GM19238 (cell line): ENCODE measurements around the gene CACNA1F.
A peak's percentile ranks its signal among the peaks of the same experiment; 100 is the strongest.

Experiments
- DNase-seq: peaks from one replicate; pipeline ENCODE4 v3.0.0; 2011; ENCODE audit warnings: low spot score; ENCODE audit not compliant: insufficient read length

The CACNA1F gene

GRCh38 chrX:49257846-49258748, 25.0 kb upstream of the CACNA1F start:
- DNase-seq = no peak

GRCh38 chrX:49257074-49257790, 24.1 kb upstream of the CACNA1F start:
- DNase-seq = no peak

- DNase-seq = no peak
Measured at GRCh38 chrX:49256268-49256995, 23.3 kb upstream of the CACNA1F start.

- no peak for DNase-seq
Measured at GRCh38 chrX:49254639-49255038, 21.5 kb upstream of the CACNA1F start.

- no peak for DNase-seq
Measured at GRCh38 chrX:49251325-49251724, 18.2 kb upstream of the CACNA1F start.

GRCh38 chrX:49250578-49250977, 17.4 kb upstream of the CACNA1F start:
- DNase-seq = no peak

GRCh38 chrX:49250066-49250465, 16.9 kb upstream of the CACNA1F start:
- no peak for DNase-seq

GRCh38 chrX:49249616-49250015, 16.5 kb upstream of the CACNA1F start:
- no peak for DNase-seq

GRCh38 chrX:49249071-49249470, 15.9 kb upstream of the CACNA1F start:
- no peak for DNase-seq

- no peak for DNase-seq
Measured at GRCh38 chrX:49247916-49248811, 15.0 kb upstream of the CACNA1F start.

GRCh38 chrX:49247346-49247745, 14.2 kb upstream of the CACNA1F start:
- no peak for DNase-seq

- DNase-seq = no peak
Measured at GRCh38 chrX:49246541-49246940, 13.4 kb upstream of the CACNA1F start.

GRCh38 chrX:49244207-49244606, 11.1 kb upstream of the CACNA1F start:
- DNase-seq = no peak

- no peak for DNase-seq
Measured at GRCh38 chrX:49243166-49243565, 10.0 kb upstream of the CACNA1F start.

- DNase-seq = no peak
Measured at GRCh38 chrX:49242545-49243066, 9.5 kb upstream of the CACNA1F start.

GRCh38 chrX:49238735-49239134, 5.6 kb upstream of the CACNA1F start:
- no peak for DNase-seq

GRCh38 chrX:49237060-49237459, 3.9 kb upstream of the CACNA1F start:
- peak; percentile 27 for DNase-seq

- no peak for DNase-seq
Measured at GRCh38 chrX:49233887-49234555, 881 bp upstream of the CACNA1F start.

GRCh38 chrX:49232525-49232924, 615 bp downstream of the CACNA1F start:
- no peak for DNase-seq

- no peak for DNase-seq
Measured at GRCh38 chrX:49231333-49232000, 1.7 kb downstream of the CACNA1F start.
